Measurements from ENCODE around the gene FAM131B. TPM values are rescaled to one million over a fixed set of nuclear protein-coding genes. Genes with fewer than 3 reads are reported as not detected.

FAM131B gene
- total RNA-seq, 1 experiment from 2014 or later, result 6.9 TPM

DNA sequence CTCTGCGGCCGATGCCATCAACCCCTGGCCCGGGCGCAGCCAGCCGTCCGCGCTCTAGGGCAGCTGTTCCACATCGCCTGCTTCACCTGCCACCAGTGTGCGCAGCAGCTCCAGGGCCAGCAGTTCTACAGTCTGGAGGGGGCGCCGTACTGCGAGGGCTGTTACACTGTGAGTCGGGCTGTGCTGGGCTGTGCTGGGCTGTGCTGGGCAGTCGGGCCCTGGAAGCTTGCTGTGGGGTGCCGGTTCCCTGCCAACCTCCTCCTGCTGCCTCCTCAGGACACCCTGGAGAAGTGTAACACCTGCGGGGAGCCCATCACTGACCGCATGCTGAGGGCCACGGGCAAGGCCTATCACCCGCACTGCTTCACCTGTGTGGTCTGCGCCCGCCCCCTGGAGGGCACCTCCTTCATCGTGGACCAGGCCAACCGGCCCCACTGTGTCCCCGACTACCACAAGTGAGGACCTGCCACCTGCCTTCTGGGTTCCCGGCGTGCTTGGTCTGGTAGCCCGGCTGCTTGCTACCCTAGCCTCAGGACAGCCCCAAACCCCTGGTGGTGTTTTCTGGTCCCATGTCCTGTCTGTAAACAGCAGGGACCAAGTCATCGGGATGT, 26.1 kb upstream of the FAM131B start:
- Histone ChIP-seq H3K4me2 (ENCODE audit: low read length) (no peak overlapping the region), H3K9me2 (replicated peaks; ENCODE audit: low read length) (no peaks in the 10 kb centered on the region), H3K27ac (ENCODE audit: low read length) (no peak overlapping the region), H3K79me2 (ENCODE audit: low read length) (peaks cover 38% of the 10 kb centered on the region), H4K20me1 (ENCODE audit: low read length) (peaks cover 38% of the 10 kb centered on the region), H3K27me3 (ENCODE audit: low read length) (no peaks in the 10 kb centered on the region), H3K36me3 (ENCODE audit: low read depth, low read length) (peaks cover 30% of the 10 kb centered on the region), H3K4me3 (ENCODE audit: low read length) (no peak overlapping the region), H3F3A (ENCODE audit: low read length, unreplicated experiment) (no peaks in the 10 kb centered on the region), H3K9ac (ENCODE audit: low read length) (no peak overlapping the region), H3K9me3 (ENCODE audit: low read length) (no peaks in the 10 kb centered on the region), H2AFZ (ENCODE audit: low read length) (no peak overlapping the region), H3K4me1 (ENCODE audit: insufficient read depth, low read length) (peaks cover 18% of the 10 kb centered on the region)
- TF ChIP-seq, protein P1, sequence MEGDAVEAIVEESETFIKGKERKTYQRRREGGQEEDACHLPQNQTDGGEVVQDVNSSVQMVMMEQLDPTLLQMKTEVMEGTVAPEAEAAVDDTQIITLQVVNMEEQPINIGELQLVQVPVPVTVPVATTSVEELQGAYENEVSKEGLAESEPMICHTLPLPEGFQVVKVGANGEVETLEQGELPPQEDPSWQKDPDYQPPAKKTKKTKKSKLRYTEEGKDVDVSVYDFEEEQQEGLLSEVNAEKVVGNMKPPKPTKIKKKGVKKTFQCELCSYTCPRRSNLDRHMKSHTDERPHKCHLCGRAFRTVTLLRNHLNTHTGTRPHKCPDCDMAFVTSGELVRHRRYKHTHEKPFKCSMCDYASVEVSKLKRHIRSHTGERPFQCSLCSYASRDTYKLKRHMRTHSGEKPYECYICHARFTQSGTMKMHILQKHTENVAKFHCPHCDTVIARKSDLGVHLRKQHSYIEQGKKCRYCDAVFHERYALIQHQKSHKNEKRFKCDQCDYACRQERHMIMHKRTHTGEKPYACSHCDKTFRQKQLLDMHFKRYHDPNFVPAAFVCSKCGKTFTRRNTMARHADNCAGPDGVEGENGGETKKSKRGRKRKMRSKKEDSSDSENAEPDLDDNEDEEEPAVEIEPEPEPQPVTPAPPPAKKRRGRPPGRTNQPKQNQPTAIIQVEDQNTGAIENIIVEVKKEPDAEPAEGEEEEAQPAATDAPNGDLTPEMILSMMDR (conservative IDR thresholded peaks at IDR 0.05; ENCODE audit: low read depth, low read length), result 0 out of 2 replicates have a peak, but pooled peaks have one; percentile 13
- no peak for TF ChIP-seq EZH2phosphoT487 (IDR thresholded peaks at IDR 0.05; ENCODE audit: borderline replicate concordance, low read length)
- no TSS peak for BruUV-seq (replicated peaks)
- ATAC-seq, result no peak
- CTCF ChIA-PET, result no interaction called here
- intact Hi-C loops (cut with micrococcal nuclease), result no loop called here
- no peak for DNase-seq
- POLR2A ChIA-PET (ENCODE audit: unreplicated experiment), result no interaction called here

DNA sequence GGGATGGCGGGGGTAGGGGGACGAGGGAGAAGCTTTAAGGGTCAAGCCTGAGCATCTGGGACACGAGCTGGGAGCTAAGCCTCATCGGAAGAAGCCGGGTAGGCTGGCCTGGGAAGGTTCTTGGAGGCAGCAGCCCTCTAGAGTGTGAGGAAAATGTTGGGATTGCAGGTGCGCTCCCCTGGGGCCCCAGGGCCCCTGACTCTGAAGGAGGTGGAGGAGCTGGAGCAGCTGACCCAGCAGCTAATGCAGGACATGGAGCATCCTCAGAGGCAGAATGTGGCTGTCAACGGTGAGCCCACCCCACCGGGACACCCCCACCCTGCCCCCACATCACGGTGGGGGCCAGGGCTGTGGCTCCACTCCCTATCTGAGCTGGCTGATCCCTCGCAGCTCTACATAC, 25.5 kb upstream of the FAM131B start:
- peaks cover 28% of the 10 kb centered on the region for H3K36me3 ChIP-seq (ENCODE audit: low read depth, low read length)

More for the DNA sequence above, 25.5 kb upstream of the FAM131B start:
- H3F3A ChIP-seq (ENCODE audit: low read length, unreplicated experiment), result no peaks in the 10 kb centered on the region
- BruUV-seq (replicated peaks), result no TSS peak
- peaks cover 23% of the 10 kb centered on the region for H3K4me1 ChIP-seq (ENCODE audit: insufficient read depth, low read length)
- ATAC-seq (no peak), DNase-seq (no peak)
- intact Hi-C loops (cut with micrococcal nuclease), result no loop called here
- no peaks in the 10 kb centered on the region for H3K27me3 ChIP-seq (ENCODE audit: low read length)
- ChIA-PET CTCF (no interaction called here), POLR2A (ENCODE audit: unreplicated experiment) (no interaction called here)
- no peak overlapping the region for H3K4me2 ChIP-seq (ENCODE audit: low read length)
- no peak overlapping the region for H3K9ac ChIP-seq (ENCODE audit: low read length)
- H3K4me3 ChIP-seq (ENCODE audit: low read length), result no peak overlapping the region
- no peak overlapping the region for H3K27ac ChIP-seq (ENCODE audit: low read length)
- H2AFZ ChIP-seq (ENCODE audit: low read length), result no peak overlapping the region
- peaks cover 43% of the 10 kb centered on the region for H4K20me1 ChIP-seq (ENCODE audit: low read length)
- no peaks in the 10 kb centered on the region for H3K9me2 ChIP-seq (replicated peaks; ENCODE audit: low read length)
- H3K79me2 ChIP-seq (ENCODE audit: low read length), result peaks cover 44% of the 10 kb centered on the region
- H3K9me3 ChIP-seq (ENCODE audit: low read length), result no peaks in the 10 kb centered on the region
- TF ChIP-seq EZH2 (IDR thresholded peaks at IDR 0.05; ENCODE audit: low read length, unreplicated experiment), result no peak
- TF ChIP-seq EZH2phosphoT487 (IDR thresholded peaks at IDR 0.05; ENCODE audit: borderline replicate concordance, low read length), result no peak
- TF ChIP-seq, protein P1 (conservative IDR thresholded peaks at IDR 0.05; ENCODE audit: low read depth, low read length), result no peak

All from PC-3 (cell line).